Measurements from ENCODE around the gene RETREG2.

Gene RETREG2

DNA sequence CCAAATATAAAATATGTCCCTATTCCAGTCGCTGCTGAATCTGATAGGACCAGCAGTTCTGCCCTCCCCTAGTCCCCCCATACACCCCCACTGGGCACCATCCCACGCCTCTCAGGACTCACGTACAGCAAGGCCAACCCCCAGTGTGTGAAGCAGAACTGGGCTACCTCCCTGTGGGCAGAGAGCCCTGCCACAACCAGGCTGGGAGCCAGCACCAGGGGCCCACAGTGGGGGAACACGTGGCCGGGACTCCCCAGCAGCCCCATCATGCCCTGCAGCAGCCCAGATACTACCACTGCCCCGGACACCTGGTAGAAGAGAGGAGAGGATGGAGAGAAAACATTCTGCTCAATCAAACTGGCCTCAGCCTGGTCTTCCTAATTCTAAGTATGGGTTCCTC is 9.5 kb upstream of the RETREG2 start:
- H3K4me3 ChIP-seq (ENCODE audit: low read depth, low read length) = no peak overlapping the region
- TF ChIP-seq CTCF (conservative IDR thresholded peaks at IDR 0.05; ENCODE audit: low read depth, low read length) = no peak
- no peak for DNase-seq (ENCODE audit: low read depth)

- TF ChIP-seq CTCF (conservative IDR thresholded peaks at IDR 0.05; ENCODE audit: low read depth, low read length) = no peak
- H3K4me3 ChIP-seq (ENCODE audit: low read depth, low read length) = no peak overlapping the region
- DNase-seq (ENCODE audit: low read depth) = no peak
Observed at GRCh38 chr2:219168932-219169331, 9.1 kb upstream of the RETREG2 start.

- no peak within 1 kb of the TSS for H3K4me3 ChIP-seq (ENCODE audit: low read depth, low read length)
- no peak for TF ChIP-seq CTCF (conservative IDR thresholded peaks at IDR 0.05; ENCODE audit: low read depth, low read length)
- DNase-seq (ENCODE audit: low read depth) = no peak
Observed at GRCh38 chr2:219169930-219170654, 8.0 kb upstream of the RETREG2 start, which contains the start of gene SLC23A3. Gene SLC23A3 (minus strand): TSS chr2:219170029. CDS start chr2:219169984, 45 bp downstream.

DNA sequence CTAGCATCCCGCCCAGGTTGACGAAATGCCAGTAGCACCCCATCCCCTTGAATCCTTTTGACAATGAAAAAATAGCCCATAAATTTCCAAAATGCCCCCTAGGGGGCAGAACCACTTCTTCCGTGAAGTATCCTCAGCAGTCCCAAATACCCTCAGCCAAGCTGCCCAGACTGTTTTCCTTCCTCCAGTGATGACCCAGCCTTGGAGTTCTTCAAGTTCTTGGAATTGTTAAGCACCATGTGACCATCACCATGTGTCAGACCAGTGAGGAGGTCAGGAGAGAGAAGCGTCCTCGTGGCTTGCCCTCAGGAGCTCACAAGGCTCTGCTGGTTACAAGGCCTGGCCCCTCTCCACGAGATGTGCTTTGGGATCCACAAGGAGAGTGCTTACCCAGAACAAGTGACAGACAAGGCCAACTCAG is 6.8 kb upstream of the RETREG2 start:
- DNase-seq (ENCODE audit: low read depth) = peak; percentile 88
- H3K4me3 ChIP-seq (ENCODE audit: low read depth, low read length) = no peak overlapping the region
- TF ChIP-seq CTCF (conservative IDR thresholded peaks at IDR 0.05; ENCODE audit: low read depth, low read length) = peak; percentile 80

DNA sequence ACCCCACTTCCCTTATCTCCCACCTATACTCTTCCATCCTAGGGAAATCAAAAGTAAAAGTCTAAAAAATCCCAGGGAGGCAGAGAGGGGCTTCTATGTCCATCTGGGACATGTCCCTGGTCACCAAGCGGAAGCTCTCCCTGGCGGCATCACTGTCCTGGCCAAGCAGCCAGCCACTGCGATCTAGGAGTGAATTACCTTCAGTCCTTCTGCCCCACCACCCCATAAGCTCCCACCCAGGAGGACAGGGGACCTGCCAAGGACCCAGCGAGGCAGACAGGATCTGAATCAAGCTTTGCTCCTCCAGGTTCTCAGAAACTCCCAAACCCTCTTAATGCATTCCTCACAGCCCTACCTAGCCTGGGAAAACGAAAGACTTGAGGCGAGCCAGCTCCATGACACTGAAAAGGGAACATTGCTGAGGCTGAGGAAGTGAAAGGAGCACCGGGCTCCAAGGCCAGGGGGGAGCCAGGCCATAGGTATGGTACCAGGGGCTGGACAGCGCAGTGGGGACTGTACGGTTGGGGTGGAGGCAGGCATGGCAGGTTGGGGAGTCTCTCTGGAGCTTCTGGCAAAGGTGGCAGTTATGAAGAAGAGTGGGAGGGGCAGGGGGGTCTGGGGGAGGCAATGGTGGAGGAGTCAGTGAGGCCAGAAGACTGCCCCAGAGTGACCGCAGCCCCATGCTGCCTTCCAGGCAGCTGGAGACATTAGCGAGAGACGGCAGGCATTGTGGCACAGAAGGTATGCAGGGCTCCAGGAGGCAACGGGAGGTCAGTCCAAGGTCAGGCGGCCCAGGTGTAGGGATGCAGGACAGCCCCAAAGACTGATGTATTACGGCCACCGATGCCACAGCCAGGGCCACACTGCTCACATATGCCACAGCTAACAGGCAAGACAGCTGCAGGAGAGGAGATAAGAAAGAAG is 5.6 kb upstream of the RETREG2 start:
- DNase-seq (ENCODE audit: low read depth) = no peak
- no peak overlapping the region for H3K4me3 ChIP-seq (ENCODE audit: low read depth, low read length)
- no peak for TF ChIP-seq CTCF (conservative IDR thresholded peaks at IDR 0.05; ENCODE audit: low read depth, low read length)

DNA sequence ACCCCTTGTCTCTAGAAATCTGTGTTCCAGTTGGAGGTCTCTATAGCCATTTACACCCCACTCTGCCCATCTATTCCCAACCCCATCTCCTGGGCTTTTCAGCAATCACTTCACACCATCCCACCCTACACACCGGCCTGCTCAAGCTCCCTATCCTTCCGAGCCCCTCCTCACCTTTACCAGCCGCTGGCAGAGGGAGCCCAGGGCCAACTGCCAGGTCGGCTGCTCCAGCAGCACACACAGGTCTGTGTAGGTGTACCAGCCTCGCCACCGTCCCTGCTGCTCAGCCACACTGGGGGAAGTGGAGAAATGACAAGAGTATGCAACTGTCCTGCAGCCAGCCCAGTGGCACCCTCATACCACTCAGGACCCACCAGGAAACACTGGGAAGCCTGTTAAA is 4.9 kb upstream of the RETREG2 start:
- DNase-seq (ENCODE audit: low read depth) = no peak
- TF ChIP-seq CTCF (conservative IDR thresholded peaks at IDR 0.05; ENCODE audit: low read depth, low read length) = no peak

More for the DNA sequence above, 4.9 kb upstream of the RETREG2 start:
- H3K4me3 ChIP-seq (ENCODE audit: low read depth, low read length) = no peak overlapping the region

Measured in choroid plexus epithelial cell (primary cell).